ENCODE results near the gene MLANA.

MLANA gene

DNA sequence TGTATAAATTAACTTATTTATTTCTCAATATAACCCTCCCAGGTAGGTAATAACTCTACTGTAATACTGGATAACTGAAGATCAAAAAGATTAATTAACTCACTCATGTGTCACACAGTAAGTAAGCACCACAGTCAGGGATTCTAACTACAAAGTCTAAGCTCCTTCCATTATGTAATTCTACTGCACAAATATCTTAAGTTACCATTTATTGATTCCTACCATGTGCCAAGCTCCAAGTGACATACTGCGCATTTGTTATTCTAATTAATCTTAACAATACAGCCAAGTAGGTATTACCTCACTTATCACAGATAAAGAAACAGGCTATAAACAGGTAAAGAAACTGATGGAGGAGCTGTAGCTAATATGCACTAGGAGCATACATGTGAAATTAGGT, 66.5 kb downstream of the MLANA start:
- H3K4me3 Mint-ChIP-seq, result no peak overlapping the region
- ATAC-seq, result no peak
- no peak overlapping the region for H3K27ac Mint-ChIP-seq

DNA sequence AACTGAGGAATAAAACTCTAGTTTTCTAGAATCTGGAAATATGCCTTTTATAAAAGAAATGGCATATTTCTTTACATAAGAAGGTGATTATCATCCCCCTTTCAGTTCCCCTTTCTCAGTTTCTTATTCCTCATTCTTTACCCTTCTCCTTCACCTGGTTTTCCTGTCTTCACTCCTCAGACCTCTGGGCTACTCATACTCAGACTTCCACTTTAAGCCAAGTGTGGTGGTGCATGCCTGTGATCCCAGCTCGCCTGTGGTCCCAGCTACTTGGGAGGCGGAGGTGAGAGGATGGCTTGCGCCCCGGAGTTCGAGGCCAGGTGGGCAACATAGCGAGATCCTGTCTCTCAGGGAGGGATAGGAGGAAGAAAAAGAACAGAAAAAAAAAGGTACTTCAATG, 67.6 kb downstream of the MLANA start:
- no peak overlapping the region for H3K27ac Mint-ChIP-seq
- no peak overlapping the region for H3K4me3 Mint-ChIP-seq
- H3K9me3 Mint-ChIP-seq, result no peaks in the 10 kb centered on the region
- ATAC-seq (no peak), DNase-seq (no peak)
- H3K4me1 Mint-ChIP-seq, result no peaks in the 10 kb centered on the region
- no peaks in the 10 kb centered on the region for H3K27me3 Mint-ChIP-seq

More for the DNA sequence above, 66.5 kb downstream of the MLANA start:
- H3K4me1 Mint-ChIP-seq, result no peaks in the 10 kb centered on the region
- H3K27me3 Mint-ChIP-seq, result no peaks in the 10 kb centered on the region
- no peaks in the 10 kb centered on the region for H3K9me3 Mint-ChIP-seq
- DNase-seq, result no peak
